H1 (cell line): ENCODE data around the gene PEX13. TPM values are rescaled to one million over a fixed set of nuclear protein-coding genes. Genes with fewer than 3 reads are reported as not detected.

Experiments
- ASH2L ChIP-seq: fragments of 200-600, 300-600 bp; sonication (generic); IDR thresholded peaks from one replicate; pipeline ENCODE4 v1.7.1; 2017; ENCODE audit warnings: low read length
- CHD7 ChIP-seq: fragments of 300-600 bp; sonication (generic); IDR thresholded peaks from 2 replicates; pipeline ENCODE4 v1.7.1; 2012; ENCODE audit warnings: low read length, moderate library complexity, mild to moderate bottlenecking, inconsistent platforms; ENCODE audit not compliant: insufficient replicate concordance
- CREB1 ChIP-seq: IDR thresholded peaks from 2 replicates; pipeline ENCODE4 v1.6.1; 2012; ENCODE audit warnings: inconsistent platforms
- EZH2 ChIP-seq: fragments of 200-600 bp; sonication (generic); IDR thresholded peaks from 2 replicates; pipeline ENCODE4 v1.7.1; 2012; ENCODE audit warnings: low read depth, mild to moderate bottlenecking, moderate library complexity, low read length, inconsistent platforms; ENCODE audit not compliant: severe bottlenecking
- TAF1 ChIP-seq: IDR thresholded peaks from 2 replicates; pipeline ENCODE4 v1.6.1; 2011; ENCODE audit warnings: mild to moderate bottlenecking, low read depth, low read length
- USF2 ChIP-seq: IDR thresholded peaks from 2 replicates; pipeline ENCODE4 v1.6.1; 2011; ENCODE audit warnings: low read length, improper control_type of control experiment
- polyA plus RNA-seq, 7 experiments: library from polyadenylated mRNA; depleted of rRNA in 3 of 7; stranded (reverse) in 5 of 7; unstranded in 2 of 7; fragments of >200 nt in 5 of 7; fragments of 200-250 nt in 2 of 7; gene quantifications; 1 replicate in 5 of 7; 2 replicates in 1 of 7; 4 replicates in 1 of 7; pipeline versions ENCODE4 v1.2.1 to v1.2.3, GENCODE V29; 2011 to 2013; ENCODE audit warnings: missing spikeins in 2 of 7, mixed read lengths in 2 of 7
- total RNA-seq: library from RNA; stranded (reverse); fragmentation: NEBNext Ultra II Directional; extraction: Animal tissue kit (Norgen Biotek cat#: 25700); gene quantifications from 2 replicates; pipeline ENCODE4 v1.2.1, GENCODE V29; 2021

Gene PEX13
- total and polyA plus RNA-seq, 2 of the 8 experiments (the other 6 are each of a cell fraction or from before 2014, with no cell fraction given) = 16.8 to 22.3 TPM

GRCh38 chr2:61085883-61086282, 68.4 kb downstream of the PEX13 start (continued):
- TF ChIP-seq CHD7 (no peak), ASH2L (no peak), TAF1 (no peak), CREB1 (no peak), EZH2 (no peak), USF2 (no peak)
